Gastrocnemius medialis (tissue), 4 donors: ENCODE data around the gene BCAN. TPM values are rescaled to one million over a fixed set of nuclear protein-coding genes. Genes with fewer than 3 reads are reported as not detected.
A peak's percentile ranks its signal among the peaks of the same experiment; 100 is the strongest.

Source experiments
- ATAC-seq, 2 donors: fragments of 150-250 bp; one replicate each; pipeline ENCODE4 v1.9.1; 2016
- DNase-seq, 2 donors: peaks; one replicate each; pipeline ENCODE4 v3.0.0-alpha.2; 2019
- H3K27ac ChIP-seq, 4 donors: fragments of 200-600 bp; sonication (generic); 1 replicate in 1 of 4; 2 replicates in 3 of 4; pipeline ENCODE4 v1.5.1; 2016 to 2018; ENCODE audit warnings: mild to moderate bottlenecking in 2 of 4, moderate library complexity in 1 of 4
- H3K27me3 ChIP-seq, 3 donors: fragments of 200-600 bp; sonication (generic) in 2 of 3; 1 replicate in 1 of 3; 2 replicates in 2 of 3; pipeline versions ENCODE4 v1.5.1 to v1.6.0; 2016 to 2019; ENCODE audit warnings: mild to moderate bottlenecking in 1 of 3, moderate library complexity in 1 of 3
- H3K36me3 ChIP-seq, 2 donors: fragments of 200-600 bp; sonication (generic) in 1 of 2; one replicate each; pipeline ENCODE4 v1.5.1; 2017 to 2018
- H3K4me1 ChIP-seq, 2 donors: fragments of 200-600 bp; sonication (generic) in 1 of 2; one replicate each; pipeline ENCODE4 v1.5.1; 2016 to 2017; ENCODE audit warnings: mild to moderate bottlenecking in 2 of 2
- H3K4me3 ChIP-seq, 4 donors: fragments of 200-600 bp; sonication (generic) in 3 of 4; 1 replicate in 1 of 4; 2 replicates in 3 of 4; pipeline ENCODE4 v1.5.1; 2016 to 2019; ENCODE audit warnings: mild to moderate bottlenecking in 2 of 4
- H3K9me3 ChIP-seq, 3 donors: fragments of 200-600 bp; sonication (generic) in 2 of 3; 1 replicate in 1 of 3; 2 replicates in 2 of 3; pipeline ENCODE4 v1.5.1; 2016 to 2019
- CTCF ChIP-seq, 5 experiments: fragments of 450-650 bp in 3 of 5; fragments of 200-600 bp in 2 of 5; sonication (generic) in 2 of 5; IDR thresholded peaks in 4 of 5; conservative IDR thresholded peaks in 1 of 5; 1 replicate in 4 of 5; 2 replicates in 1 of 5; pipeline ENCODE4 v1.5.1; 2016 to 2019; ENCODE audit warnings: antibody characterized with exemption in 5 of 5, mild to moderate bottlenecking in 3 of 5, moderate library complexity in 3 of 5
- POLR2A ChIP-seq, 2 donors: fragments of 450-650 bp; IDR thresholded peaks; one replicate each; pipeline ENCODE4 v1.6.1; 2017; ENCODE audit warnings: antibody characterized with exemption in 2 of 2, mild to moderate bottlenecking in 2 of 2, moderate library complexity in 2 of 2
- in situ Hi-C, 4 donors: fragments of 200-750 bp; cut with MboI; loops; one replicate each; pipeline versions ENCODE4 v1.15.0 to v1.8.0; 2017; ENCODE audit warnings: low sequenced_read_pairs in 4 of 4
- intact Hi-C: fragments of 100-400 bp; cut with DNase I; formaldehyde crosslinking; loops from one replicate; pipeline ENCODE4 v1.15.1; 2023; ENCODE audit warnings: low total_unique reads
- total RNA-seq, 4 donors: library from RNA; depleted of rRNA; stranded (reverse); fragments of >200 nt; gene quantifications; one replicate each; pipeline versions ENCODE4 v1.1.0 to v1.2.3, GENCODE V29; 2016

The BCAN gene
- total RNA-seq, 4 donors from 2014 or later: 0.26 to 0.29 TPM; not detected in 2

- Histone ChIP-seq H3K4me3 (no peak overlapping the region), H3K27me3 (no peaks in the 10 kb centered on the region), H3K4me1 (peaks cover 91% of the 10 kb centered on the region in 2 donors), H3K9me3 (no peaks in the 10 kb centered on the region), H3K36me3 (no peaks in the 10 kb centered on the region), H3K27ac (peak overlapping the region; percentile 91 to 97 (median 94))
- in situ Hi-C loops: no loop called here
- ATAC-seq (no peak), DNase-seq (no peak)
- TF ChIP-seq POLR2A (IDR thresholded peaks at IDR 0.05) (no peak), CTCF (IDR thresholded peaks at IDR 0.05 in 4 of 5, conservative IDR thresholded peaks at IDR 0.05 in 1 of 5) (no peak)
- intact Hi-C loops: loop anchor here (10.0 kb wide), 2 partner anchors 228 to 542 kb away; partner anchors contain the start of gene PEAR1
Measured at GRCh38 chr1:156666862-156667609, 25.1 kb downstream of the BCAN start.

DNA sequence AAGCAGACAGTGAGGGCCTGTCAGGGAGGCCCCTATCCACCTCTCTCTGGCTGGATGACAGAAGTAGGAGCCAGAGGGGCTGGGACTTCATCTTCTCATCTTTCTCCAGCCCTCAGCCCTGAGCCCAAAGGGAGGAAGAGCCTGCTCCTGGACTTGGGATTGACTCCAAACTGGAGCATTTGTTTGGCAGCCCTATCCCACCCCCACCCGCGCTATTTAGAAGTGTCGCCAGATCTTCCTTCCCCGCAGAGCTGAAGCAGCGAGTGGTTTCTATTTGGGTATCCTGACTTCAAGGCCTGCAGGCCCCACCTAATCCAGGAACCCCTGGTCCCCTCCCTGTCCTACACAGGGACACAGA lies 25.7 kb downstream of the BCAN start:
- ATAC-seq (peak; percentile 40 to 47), DNase-seq (peak in 1 of 2 donors; percentile 64)
- H3K9me3 ChIP-seq: no peaks in the 10 kb centered on the region
- peak overlapping the region; percentile 91 to 97 (median 94) for H3K27ac ChIP-seq
- peak overlapping the region in 1 of 4 donors; percentile 16 for H3K4me3 ChIP-seq
- TF ChIP-seq CTCF (IDR thresholded peaks at IDR 0.05 in 4 of 5, conservative IDR thresholded peaks at IDR 0.05 in 1 of 5) (no peak), POLR2A (IDR thresholded peaks at IDR 0.05) (no peak)
- H3K4me1 ChIP-seq: peaks cover 85% of the 10 kb centered on the region in 2 donors
- H3K27me3 ChIP-seq: no peaks in the 10 kb centered on the region
- intact Hi-C loops: loop anchor here (10.0 kb wide), 2 partner anchors 227 to 543 kb away; partner anchors contain the start of gene PEAR1
- in situ Hi-C loops: no loop called here
- no peaks in the 10 kb centered on the region for H3K36me3 ChIP-seq

- Histone ChIP-seq H3K9me3 (no peaks in the 10 kb centered on the region), H3K4me1 (peaks cover 80 to 81% of the 10 kb centered on the region in 2 donors), H3K27me3 (no peaks in the 10 kb centered on the region), H3K27ac (peak overlapping the region; percentile 91 to 97 (median 94)), H3K4me3 (peak overlapping the region in 1 of 4 donors; percentile 16), H3K36me3 (no peaks in the 10 kb centered on the region)
- DNase-seq: no peak
- intact Hi-C loops (loop anchor here (10.0 kb wide), 2 partner anchors 227 to 543 kb away; partner anchors contain the start of gene PEAR1), in situ Hi-C loops (no loop called here)
- TF ChIP-seq POLR2A (IDR thresholded peaks at IDR 0.05) (peak in 1 of 2 donors; percentile 31), CTCF (IDR thresholded peaks at IDR 0.05 in 4 of 5, conservative IDR thresholded peaks at IDR 0.05 in 1 of 5) (no peak)
- no peak for ATAC-seq
Measured at GRCh38 chr1:156667968-156668709, 26.2 kb downstream of the BCAN start.

DNA sequence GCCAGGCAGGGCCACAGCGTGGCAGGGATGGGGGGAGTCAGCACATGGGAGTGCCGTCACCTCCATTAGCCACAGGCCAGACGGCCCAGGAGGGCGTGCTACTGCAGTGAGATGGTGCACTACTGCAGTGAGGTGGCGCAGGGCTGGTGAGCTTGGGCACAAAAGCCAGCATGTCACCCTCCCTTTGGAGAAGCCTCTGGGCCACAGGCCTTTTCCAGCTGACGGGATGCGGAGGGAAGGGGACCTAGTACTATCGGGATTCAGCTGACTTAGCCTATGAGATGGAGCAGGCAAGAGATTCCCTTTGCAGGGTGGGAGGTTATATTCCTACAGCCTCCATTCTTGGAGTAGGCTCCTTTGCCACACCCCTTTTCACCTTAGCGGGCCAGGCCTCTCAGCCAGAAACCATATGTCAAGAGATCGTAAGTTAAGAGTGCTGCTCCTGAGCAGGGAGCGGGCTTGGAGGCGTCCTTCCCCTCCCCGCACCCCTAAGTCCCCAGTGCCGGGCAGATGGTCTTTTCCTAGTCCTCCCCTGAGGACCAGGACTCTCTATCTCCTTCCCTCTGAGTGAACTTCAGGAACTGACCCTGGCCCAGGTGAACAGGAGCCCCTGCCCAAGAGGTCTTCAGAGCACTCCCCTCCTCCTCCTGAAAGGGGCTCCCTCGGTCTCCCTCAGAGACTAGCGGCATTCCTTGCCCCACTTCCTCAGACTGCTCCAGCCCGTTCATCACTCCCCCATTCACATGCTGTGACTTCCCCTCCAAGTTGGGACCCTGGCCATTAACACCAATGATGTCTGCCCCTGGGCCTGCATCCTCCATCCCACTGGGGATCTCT lies 27.1 kb downstream of the BCAN start:
- Histone ChIP-seq H3K27ac (peak overlapping the region; percentile 91 to 97 (median 94)), H3K4me3 (no peak overlapping the region), H3K9me3 (no peaks in the 10 kb centered on the region), H3K36me3 (no peaks in the 10 kb centered on the region), H3K4me1 (peaks cover 74 to 81% of the 10 kb centered on the region in 2 donors), H3K27me3 (no peaks in the 10 kb centered on the region)
- no peak for TF ChIP-seq CTCF (IDR thresholded peaks at IDR 0.05 in 4 of 5, conservative IDR thresholded peaks at IDR 0.05 in 1 of 5)
- TF ChIP-seq POLR2A (IDR thresholded peaks at IDR 0.05): no peak
- in situ Hi-C loops (no loop called here), intact Hi-C loops (loop anchor here (10.0 kb wide), 2 partner anchors 226 to 544 kb away; partner anchors contain the start of gene PEAR1)
- ATAC-seq (no peak), DNase-seq (no peak)
